GM10266 (cell line): ENCODE measurements around the gene NFATC1.

ENCODE experiments used
- DNase-seq: peaks from one replicate; pipeline ENCODE4 v3.0.0; 2012; ENCODE audit errors: extremely low spot score
- TF ChIP-seq, protein P1 (sequence below): IDR thresholded peaks from 2 replicates; pipeline ENCODE4 v1.5.1; 2012; ENCODE audit warnings: mild to moderate bottlenecking, low read depth; ENCODE audit not compliant: control insufficient read depth, insufficient read depth; ENCODE audit errors: missing control alignments

NFATC1 gene

GRCh38 chr18:79511671-79512301, 116.1 kb downstream of the NFATC1 start:
- TF ChIP-seq, protein P1, sequence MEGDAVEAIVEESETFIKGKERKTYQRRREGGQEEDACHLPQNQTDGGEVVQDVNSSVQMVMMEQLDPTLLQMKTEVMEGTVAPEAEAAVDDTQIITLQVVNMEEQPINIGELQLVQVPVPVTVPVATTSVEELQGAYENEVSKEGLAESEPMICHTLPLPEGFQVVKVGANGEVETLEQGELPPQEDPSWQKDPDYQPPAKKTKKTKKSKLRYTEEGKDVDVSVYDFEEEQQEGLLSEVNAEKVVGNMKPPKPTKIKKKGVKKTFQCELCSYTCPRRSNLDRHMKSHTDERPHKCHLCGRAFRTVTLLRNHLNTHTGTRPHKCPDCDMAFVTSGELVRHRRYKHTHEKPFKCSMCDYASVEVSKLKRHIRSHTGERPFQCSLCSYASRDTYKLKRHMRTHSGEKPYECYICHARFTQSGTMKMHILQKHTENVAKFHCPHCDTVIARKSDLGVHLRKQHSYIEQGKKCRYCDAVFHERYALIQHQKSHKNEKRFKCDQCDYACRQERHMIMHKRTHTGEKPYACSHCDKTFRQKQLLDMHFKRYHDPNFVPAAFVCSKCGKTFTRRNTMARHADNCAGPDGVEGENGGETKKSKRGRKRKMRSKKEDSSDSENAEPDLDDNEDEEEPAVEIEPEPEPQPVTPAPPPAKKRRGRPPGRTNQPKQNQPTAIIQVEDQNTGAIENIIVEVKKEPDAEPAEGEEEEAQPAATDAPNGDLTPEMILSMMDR: no peak

GRCh38 chr18:79512461-79513380, 117.0 kb downstream of the NFATC1 start:
- TF ChIP-seq, protein P1: no peak

More at GRCh38 chr18:79511671-79512301, 116.1 kb downstream of the NFATC1 start:
- no peak for DNase-seq

DNA sequence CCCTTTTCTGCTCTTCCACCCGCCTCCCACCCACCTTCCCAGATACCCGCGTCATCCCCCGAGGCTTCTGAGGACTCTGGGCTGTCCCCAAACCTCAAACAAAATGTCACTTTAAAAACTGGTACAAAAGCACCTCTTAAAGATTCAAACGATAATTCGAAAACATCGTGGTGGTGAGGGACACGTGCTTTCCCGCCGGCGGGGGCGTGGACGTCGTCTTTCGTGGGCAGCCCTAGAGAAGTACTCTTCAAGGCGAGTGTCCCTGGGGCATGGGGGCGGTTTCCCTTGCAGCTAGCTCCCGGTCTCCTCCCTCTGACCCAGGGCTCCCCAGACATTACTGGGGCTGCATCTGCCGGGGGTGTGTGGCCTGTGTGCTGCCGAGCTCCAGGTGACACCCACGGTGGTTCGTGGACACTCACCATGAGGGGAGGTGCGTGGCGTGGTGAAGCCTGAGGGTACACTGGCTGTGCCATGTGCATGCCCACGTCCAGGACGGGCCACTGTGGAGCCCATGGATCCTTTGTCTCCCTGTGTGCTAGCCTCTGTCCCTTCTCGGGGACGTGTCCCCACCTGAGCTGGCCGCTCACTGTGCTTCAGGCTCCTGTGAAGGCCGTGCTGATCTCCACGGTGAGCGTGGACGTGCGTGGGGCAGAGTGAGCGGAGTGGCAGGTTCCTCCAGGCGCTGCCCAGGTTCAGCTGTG, 117.8 kb downstream of the NFATC1 start:
- TF ChIP-seq, protein P1: no peak
- DNase-seq: no peak

More at GRCh38 chr18:79512461-79513380, 117.0 kb downstream of the NFATC1 start:
- no peak for DNase-seq

DNA sequence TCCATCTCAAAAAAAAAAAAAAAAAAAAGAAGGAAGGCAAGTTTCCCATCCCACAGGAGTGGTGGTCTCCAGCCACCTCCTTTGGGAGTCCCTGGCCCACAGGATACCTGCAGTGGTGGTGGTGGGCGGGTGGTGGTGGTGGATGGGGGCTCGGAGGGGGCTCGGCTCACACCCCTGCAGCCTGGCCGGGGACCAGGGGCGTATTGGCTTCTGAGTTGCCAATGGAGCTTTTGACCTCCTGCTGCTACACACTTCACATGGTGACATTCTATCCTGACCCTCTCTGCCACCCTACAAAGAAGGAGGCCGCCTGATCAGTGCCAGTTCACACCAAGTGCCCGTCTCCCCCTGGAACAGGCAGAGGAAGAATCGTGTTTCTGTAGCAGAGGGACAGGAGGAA, 119.6 kb downstream of the NFATC1 start:
- TF ChIP-seq, protein P1: no peak

DNA sequence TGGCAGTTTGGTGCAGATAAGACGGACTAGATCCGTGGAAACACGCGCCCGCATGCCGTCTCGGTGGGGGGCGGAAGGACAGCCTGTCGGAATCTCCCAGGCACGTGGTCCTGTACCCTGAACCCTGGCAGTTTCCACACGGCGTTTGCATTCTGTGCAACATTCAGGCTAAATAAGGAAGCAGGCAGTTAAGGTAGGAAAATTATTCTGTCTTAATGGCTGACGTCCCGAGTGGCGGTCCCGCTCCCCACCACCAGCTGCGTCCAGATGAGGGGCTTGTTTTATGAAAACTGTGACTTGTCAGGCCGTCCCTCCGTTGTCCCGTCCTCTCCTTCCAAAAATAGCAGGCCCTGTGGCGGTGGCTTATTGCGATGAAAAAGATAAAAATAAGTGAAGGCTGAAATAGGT, 120.2 kb downstream of the NFATC1 start:
- no peak for DNase-seq
- TF ChIP-seq, protein P1: no peak

More for the DNA sequence above, 119.6 kb downstream of the NFATC1 start:
- DNase-seq: no peak

GRCh38 chr18:79516441-79516931, 120.8 kb downstream of the NFATC1 start:
- TF ChIP-seq, protein P1: no peak
- DNase-seq: no peak
